Fibroblast of lung (primary cell): ENCODE data around the gene ARPIN.

Source experiments
- EZH2 ChIP-seq: IDR thresholded peaks from 2 replicates; pipeline ENCODE4 v1.5.1; 2012; ENCODE audit warnings: low read length, control low read depth, mild to moderate bottlenecking; ENCODE audit errors: missing control alignments
- TF ChIP-seq, protein P1 (sequence below), 2 donors: IDR thresholded peaks in 1 of 2; conservative IDR thresholded peaks in 1 of 2; 1 replicate in 1 of 2; 2 replicates in 1 of 2; pipeline ENCODE4 v1.5.1; 2011 to 2012; ENCODE audit warnings: low read length in 2 of 2, control low read depth in 1 of 2, inconsistent platforms in 1 of 2, low read depth in 1 of 2, mild to moderate bottlenecking in 1 of 2

DNA sequence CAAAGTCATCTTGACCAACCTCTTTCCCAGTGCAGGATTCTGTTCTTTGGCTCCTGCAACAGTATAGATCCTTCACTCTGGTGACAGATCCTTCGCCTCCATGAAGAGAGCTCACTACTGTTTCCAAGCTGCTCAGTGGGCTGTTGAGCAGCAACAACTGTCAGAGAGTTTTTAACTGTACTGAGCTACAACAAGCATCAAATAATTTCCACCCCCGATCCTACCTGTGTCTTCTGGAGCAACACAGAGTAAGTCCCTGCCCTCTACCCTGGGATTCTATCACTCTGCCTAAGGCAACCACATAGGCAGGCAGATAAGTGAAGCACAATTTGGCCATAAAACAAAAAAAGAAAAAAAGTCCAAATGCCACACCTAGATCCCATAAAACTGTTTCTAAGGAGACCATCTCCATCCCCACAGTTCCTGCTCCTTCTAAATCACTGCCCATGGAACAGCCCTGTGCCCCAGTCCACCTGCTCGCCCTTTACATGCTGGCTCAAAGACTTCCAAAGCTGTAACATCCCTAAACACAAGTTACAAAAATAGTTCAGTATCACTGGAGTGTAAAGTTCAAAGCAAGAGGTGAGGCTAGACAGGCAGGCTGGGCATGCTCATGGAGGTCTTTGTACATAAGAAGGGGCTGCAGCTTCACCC lies 60.3 kb downstream of the ARPIN start:
- TF ChIP-seq, protein P1, sequence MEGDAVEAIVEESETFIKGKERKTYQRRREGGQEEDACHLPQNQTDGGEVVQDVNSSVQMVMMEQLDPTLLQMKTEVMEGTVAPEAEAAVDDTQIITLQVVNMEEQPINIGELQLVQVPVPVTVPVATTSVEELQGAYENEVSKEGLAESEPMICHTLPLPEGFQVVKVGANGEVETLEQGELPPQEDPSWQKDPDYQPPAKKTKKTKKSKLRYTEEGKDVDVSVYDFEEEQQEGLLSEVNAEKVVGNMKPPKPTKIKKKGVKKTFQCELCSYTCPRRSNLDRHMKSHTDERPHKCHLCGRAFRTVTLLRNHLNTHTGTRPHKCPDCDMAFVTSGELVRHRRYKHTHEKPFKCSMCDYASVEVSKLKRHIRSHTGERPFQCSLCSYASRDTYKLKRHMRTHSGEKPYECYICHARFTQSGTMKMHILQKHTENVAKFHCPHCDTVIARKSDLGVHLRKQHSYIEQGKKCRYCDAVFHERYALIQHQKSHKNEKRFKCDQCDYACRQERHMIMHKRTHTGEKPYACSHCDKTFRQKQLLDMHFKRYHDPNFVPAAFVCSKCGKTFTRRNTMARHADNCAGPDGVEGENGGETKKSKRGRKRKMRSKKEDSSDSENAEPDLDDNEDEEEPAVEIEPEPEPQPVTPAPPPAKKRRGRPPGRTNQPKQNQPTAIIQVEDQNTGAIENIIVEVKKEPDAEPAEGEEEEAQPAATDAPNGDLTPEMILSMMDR (conservative IDR thresholded peaks at IDR 0.05 in 1 of 2, IDR thresholded peaks at IDR 0.05 in 1 of 2; ENCODE audit: low read depth in 1 of 2, low read length in 2 of 2), result no peak
- no peak for TF ChIP-seq EZH2
